Cardiac muscle cell (in vitro differentiated cells and primary cell): ENCODE data around the gene BCAR3. TPM values are rescaled to one million over a fixed set of nuclear protein-coding genes. Genes with fewer than 3 reads are reported as not detected.

Experiments
- DNase-seq, 2 donors: peaks; one replicate each; pipeline versions ENCODE4 v3.0.0 to v3.0.0-alpha.2; 2010 to 2017; ENCODE audit warnings: low read depth in 1 of 2, low spot score in 1 of 2
- H3K27ac ChIP-seq: fragments of 200-600 bp; sonication (generic); 2 replicates; pipeline ENCODE4 v1.5.1; 2016
- H3K27me3 ChIP-seq: fragments of 200-600 bp; sonication (generic); 2 replicates; pipeline ENCODE4 v1.6.0; 2016; ENCODE audit warnings: control low read depth
- H3K36me3 ChIP-seq: fragments of 200-600 bp; sonication (generic); 2 replicates; pipeline ENCODE4 v1.5.1; 2016; ENCODE audit warnings: control low read depth
- H3K4me1 ChIP-seq: fragments of 200-600 bp; sonication (generic); 2 replicates; pipeline ENCODE4 v1.8.1; 2017; ENCODE audit warnings: low read depth, mild to moderate bottlenecking, mixed run types
- H3K4me3 ChIP-seq: fragments of 200-600 bp; sonication (generic); 2 replicates; pipeline ENCODE4 v1.5.1; 2016; ENCODE audit warnings: mild to moderate bottlenecking
- H3K9me3 ChIP-seq: fragments of 200-600 bp; sonication (generic); 2 replicates; pipeline ENCODE4 v1.5.1; 2017; ENCODE audit warnings: low read depth, mild to moderate bottlenecking, control low read depth
- CTCF ChIP-seq: IDR thresholded peaks from 2 replicates; pipeline ENCODE4 v1.5.1; 2012; ENCODE audit warnings: low read depth, mild to moderate bottlenecking, low read length
- polyA plus RNA-seq: library from polyadenylated mRNA; unstranded; fragments of >200 nt; fragmentation: Nextera tagmentation; extraction: Ambion mirVana; gene quantifications from 2 replicates; pipeline ENCODE4 v1.2.1, GENCODE V29; 2016
- total RNA-seq: library from RNA; depleted of rRNA; stranded (reverse); fragments of >200 nt; gene quantifications from 2 replicates; pipeline ENCODE4 v1.2.3, GENCODE V29; 2016

Gene BCAR3
- total and polyA plus RNA-seq, 2 experiments from 2014 or later = 1.5 to 4.5 TPM

DNA sequence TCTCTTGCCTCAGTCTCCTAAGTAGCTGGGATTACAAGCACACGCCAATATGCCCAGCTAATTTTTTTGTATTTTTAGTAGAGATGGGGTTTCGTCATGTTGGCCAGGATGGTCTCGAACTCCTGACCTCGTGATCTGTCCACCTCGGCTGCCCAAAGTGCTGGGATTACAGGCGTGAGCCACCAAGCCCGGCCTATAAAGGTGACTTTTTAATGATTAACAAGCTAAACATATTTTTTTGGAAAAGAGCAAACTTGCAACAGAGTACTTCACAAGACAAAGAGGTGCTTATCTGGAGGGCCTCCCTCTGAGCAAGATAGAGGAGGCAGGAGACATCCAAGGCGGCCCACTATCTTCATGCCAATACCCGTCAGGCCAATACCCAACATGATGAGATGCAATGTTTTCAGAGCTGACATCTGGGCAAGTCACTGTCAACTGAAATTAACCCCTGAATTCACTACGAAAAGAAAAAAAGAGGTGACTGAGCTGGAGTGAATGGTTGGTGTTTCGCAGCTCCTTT lies 10.5 kb downstream of the BCAR3 start:
- Histone ChIP-seq H3K4me1 (peaks cover 19% of the 10 kb centered on the region), H3K27ac (no peak overlapping the region), H3K36me3 (no peaks in the 10 kb centered on the region), H3K9me3 (no peaks in the 10 kb centered on the region), H3K4me3 (no peak overlapping the region), H3K27me3 (no peaks in the 10 kb centered on the region)
- no peak for TF ChIP-seq CTCF
- no peak for DNase-seq

DNA sequence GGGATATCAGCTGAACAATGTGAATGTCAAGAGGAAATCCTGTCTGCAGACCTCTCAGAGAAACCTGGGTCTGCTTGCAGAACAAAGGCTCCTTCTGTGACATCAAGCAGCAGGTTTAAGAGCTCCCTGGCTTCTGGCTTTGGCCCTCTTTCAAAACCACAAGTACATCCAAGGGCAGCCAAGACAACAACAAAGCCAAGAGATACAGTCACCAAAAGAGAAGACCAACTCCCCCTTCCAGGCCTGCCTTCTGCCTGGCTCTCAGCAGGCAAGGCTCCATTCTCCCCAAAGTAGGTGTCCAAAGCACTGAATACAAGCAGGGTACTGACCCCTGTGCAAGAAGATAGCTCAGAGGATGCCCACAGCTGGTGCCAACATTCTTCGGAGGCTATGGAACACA lies 11.5 kb downstream of the BCAR3 start:
- TF ChIP-seq CTCF = no peak
- peak in 1 of 2 donors; percentile 90 for DNase-seq
- Histone ChIP-seq H3K4me3 (no peak overlapping the region), H3K9me3 (no peaks in the 10 kb centered on the region), H3K27me3 (no peaks in the 10 kb centered on the region), H3K27ac (no peak overlapping the region), H3K36me3 (no peaks in the 10 kb centered on the region), H3K4me1 (peaks cover 19% of the 10 kb centered on the region)

- Histone ChIP-seq H3K4me3 (no peak overlapping the region), H3K27ac (no peak overlapping the region), H3K9me3 (no peaks in the 10 kb centered on the region), H3K36me3 (no peaks in the 10 kb centered on the region), H3K4me1 (peaks cover 23% of the 10 kb centered on the region), H3K27me3 (no peaks in the 10 kb centered on the region)
- DNase-seq = peak in 1 of 2 donors; percentile 29
- TF ChIP-seq CTCF = no peak
Observed at GRCh38 chr1:93669369-93669768, 12.3 kb downstream of the BCAR3 start.

GRCh38 chr1:93668951-93669350 lies 12.7 kb downstream of the BCAR3 start:
- H3K4me3 ChIP-seq = no peak overlapping the region
- peaks cover 24% of the 10 kb centered on the region for H3K4me1 ChIP-seq
- no peak for TF ChIP-seq CTCF
- no peaks in the 10 kb centered on the region for H3K27me3 ChIP-seq
- H3K36me3 ChIP-seq = no peaks in the 10 kb centered on the region
- H3K9me3 ChIP-seq = no peaks in the 10 kb centered on the region
- no peak for DNase-seq
- H3K27ac ChIP-seq = no peak overlapping the region

DNA sequence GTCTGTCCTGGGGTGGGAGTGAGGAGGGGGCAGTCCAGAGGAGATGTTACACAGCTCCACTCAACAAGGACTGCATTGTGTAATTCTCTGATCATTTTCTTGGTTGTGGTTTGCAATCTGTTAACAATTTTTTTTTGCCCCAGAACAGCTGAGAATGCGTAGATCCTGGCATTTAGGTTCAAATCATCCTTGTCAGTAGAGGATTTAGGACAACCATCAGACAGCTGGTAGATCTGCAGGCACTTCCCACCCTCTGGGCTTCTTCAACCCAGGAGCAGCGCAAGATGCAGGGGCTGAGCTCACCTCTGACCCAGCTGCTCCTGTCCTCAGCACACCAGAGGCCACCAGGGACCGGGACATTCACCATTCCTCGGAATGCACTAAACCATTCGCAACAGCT lies 13.5 kb downstream of the BCAR3 start:
- Histone ChIP-seq H3K4me3 (no peak overlapping the region), H3K27ac (no peak overlapping the region)

More for the DNA sequence above, 13.5 kb downstream of the BCAR3 start:
- TF ChIP-seq CTCF = no peak
- peak in 1 of 2 donors; percentile 57 for DNase-seq
- H3K36me3 ChIP-seq = no peaks in the 10 kb centered on the region
- H3K9me3 ChIP-seq = no peaks in the 10 kb centered on the region
- H3K4me1 ChIP-seq = peaks cover 25% of the 10 kb centered on the region
- no peaks in the 10 kb centered on the region for H3K27me3 ChIP-seq
